Tibial nerve (tissue), 4 donors: ENCODE data around the gene FAM170B. TPM values are rescaled to one million over a fixed set of nuclear protein-coding genes. Genes with fewer than 3 reads are reported as not detected.

Experiments used
- DNase-seq, 2 donors: peaks; one replicate each; pipeline ENCODE4 v3.0.0-alpha.2; 2019; ENCODE audit warnings: low spot score in 2 of 2
- H3K27ac ChIP-seq, 4 donors: fragments of 200-600 bp; sonication (generic) in 3 of 4; one replicate each; pipeline ENCODE4 v1.5.1; 2017 to 2019; ENCODE audit warnings: mild to moderate bottlenecking in 1 of 4
- H3K27me3 ChIP-seq, 2 donors: fragments of 200-600 bp; sonication (generic) in 1 of 2; one replicate each; pipeline versions ENCODE4 v1.5.1 to v1.6.0; 2017 to 2019
- H3K36me3 ChIP-seq, 3 donors: fragments of 200-600 bp; sonication (generic); one replicate each; pipeline ENCODE4 v1.5.1; 2018 to 2019
- H3K4me1 ChIP-seq, 4 donors: fragments of 200-600 bp; sonication (generic) in 3 of 4; one replicate each; pipeline ENCODE4 v1.5.1; 2017 to 2019
- H3K4me3 ChIP-seq, 4 donors: fragments of 200-600 bp; sonication (generic) in 3 of 4; one replicate each; pipeline ENCODE4 v1.5.1; 2017 to 2019; ENCODE audit warnings: mild to moderate bottlenecking in 1 of 4, moderate library complexity in 1 of 4
- H3K9me3 ChIP-seq, 4 donors: fragments of 200-600 bp; sonication (generic) in 3 of 4; one replicate each; pipeline ENCODE4 v1.5.1; 2017 to 2019
- EP300 ChIP-seq, 2 donors: sonication (generic); formaldehyde crosslinking; IDR thresholded peaks; one replicate each; pipeline ENCODE4 v1.6.1; 2017; ENCODE audit warnings: antibody characterized with exemption in 2 of 2, mild to moderate bottlenecking in 1 of 2
- POLR2A ChIP-seq, 2 donors: fragments of 450-650 bp; IDR thresholded peaks; one replicate each; pipeline ENCODE4 v1.6.1; 2017; ENCODE audit warnings: antibody characterized with exemption in 2 of 2, mild to moderate bottlenecking in 2 of 2, moderate library complexity in 2 of 2
- WGBS, 2 donors: methylation state at CpG; one replicate each; pipeline ENCODE4 v1.1.5; 2018; 5-methylcytosine and 5-hydroxymethylcytosine counted together
- total RNA-seq, 4 donors: library from RNA; depleted of rRNA; stranded (reverse); fragments of >200 nt; gene quantifications; one replicate each; pipeline ENCODE4 v1.1.0, GENCODE V29; 2016
- TF ChIP-seq, protein P1 (sequence below), 5 experiments: fragments of 200-600 bp in 3 of 5; fragments of 450-650 bp in 2 of 5; sonication (generic) in 3 of 5; IDR thresholded peaks; one replicate each; pipeline ENCODE4 v1.5.1; 2016 to 2019; ENCODE audit warnings: antibody characterized with exemption in 5 of 5, mild to moderate bottlenecking in 3 of 5, moderate library complexity in 2 of 5

FAM170B gene
- total RNA-seq, 4 donors from 2014 or later: 0.63 TPM; not detected in 3

DNA sequence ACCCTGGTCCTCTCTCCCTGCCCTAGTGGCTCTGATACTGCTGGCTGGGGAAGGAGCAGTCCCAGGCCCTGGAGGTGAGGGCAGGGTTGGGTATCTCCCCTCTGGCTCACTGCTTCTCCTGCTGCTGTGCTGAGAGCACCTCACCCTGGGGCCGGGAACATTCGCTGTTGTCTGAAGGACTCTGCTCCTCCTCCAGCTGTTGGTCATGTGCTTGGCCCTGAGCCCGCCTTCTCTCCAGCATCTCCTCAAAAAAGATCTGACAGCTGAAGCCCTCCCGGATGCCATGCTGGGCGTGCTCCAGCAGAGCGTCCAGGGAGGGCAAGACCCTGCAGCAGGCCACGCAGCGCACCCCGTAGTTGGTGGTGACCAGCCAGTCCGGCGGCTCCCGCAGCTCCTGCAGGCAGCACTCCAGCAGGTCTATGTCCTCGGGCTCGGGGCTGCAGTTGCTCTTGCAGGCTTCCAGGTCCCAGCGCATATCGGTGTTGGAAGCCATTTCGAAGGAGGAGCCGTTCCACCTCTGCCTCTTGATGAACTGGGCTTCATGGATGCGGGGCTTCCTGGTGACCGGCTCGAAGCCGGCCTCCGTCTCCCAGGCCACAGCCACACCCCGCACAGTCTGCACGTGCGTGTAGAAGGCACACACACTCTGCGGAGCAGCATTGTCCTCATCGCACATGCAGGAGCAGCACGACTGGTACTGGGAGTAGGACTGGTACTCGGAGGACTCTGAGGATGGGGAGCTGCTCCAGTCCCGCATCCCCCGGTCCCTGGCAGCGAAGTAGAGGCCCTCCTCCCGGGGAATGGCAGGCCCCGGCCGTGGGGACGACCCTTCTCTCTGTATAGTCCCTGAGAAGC, 2.1 kb downstream of the FAM170B start:
- TF ChIP-seq EP300 (IDR thresholded peaks at IDR 0.05): no peak
- TF ChIP-seq POLR2A (IDR thresholded peaks at IDR 0.05): no peak
- TF ChIP-seq, protein P1, sequence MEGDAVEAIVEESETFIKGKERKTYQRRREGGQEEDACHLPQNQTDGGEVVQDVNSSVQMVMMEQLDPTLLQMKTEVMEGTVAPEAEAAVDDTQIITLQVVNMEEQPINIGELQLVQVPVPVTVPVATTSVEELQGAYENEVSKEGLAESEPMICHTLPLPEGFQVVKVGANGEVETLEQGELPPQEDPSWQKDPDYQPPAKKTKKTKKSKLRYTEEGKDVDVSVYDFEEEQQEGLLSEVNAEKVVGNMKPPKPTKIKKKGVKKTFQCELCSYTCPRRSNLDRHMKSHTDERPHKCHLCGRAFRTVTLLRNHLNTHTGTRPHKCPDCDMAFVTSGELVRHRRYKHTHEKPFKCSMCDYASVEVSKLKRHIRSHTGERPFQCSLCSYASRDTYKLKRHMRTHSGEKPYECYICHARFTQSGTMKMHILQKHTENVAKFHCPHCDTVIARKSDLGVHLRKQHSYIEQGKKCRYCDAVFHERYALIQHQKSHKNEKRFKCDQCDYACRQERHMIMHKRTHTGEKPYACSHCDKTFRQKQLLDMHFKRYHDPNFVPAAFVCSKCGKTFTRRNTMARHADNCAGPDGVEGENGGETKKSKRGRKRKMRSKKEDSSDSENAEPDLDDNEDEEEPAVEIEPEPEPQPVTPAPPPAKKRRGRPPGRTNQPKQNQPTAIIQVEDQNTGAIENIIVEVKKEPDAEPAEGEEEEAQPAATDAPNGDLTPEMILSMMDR (IDR thresholded peaks at IDR 0.05): no peak
- H3K27me3 ChIP-seq: no peaks in the 10 kb centered on the region
- peaks cover 0 to 4% (median 2%) of the 10 kb centered on the region in 4 donors for H3K4me1 ChIP-seq
- no peak overlapping the region for H3K27ac ChIP-seq
- H3K36me3 ChIP-seq: no peaks in the 10 kb centered on the region
- WGBS, 2 donors: 86 to 88% methylated on average over 25 to 37 of the region's 37 CpGs
- no peak for DNase-seq
- no peaks in the 10 kb centered on the region for H3K9me3 ChIP-seq
- no peak overlapping the region for H3K4me3 ChIP-seq

DNA sequence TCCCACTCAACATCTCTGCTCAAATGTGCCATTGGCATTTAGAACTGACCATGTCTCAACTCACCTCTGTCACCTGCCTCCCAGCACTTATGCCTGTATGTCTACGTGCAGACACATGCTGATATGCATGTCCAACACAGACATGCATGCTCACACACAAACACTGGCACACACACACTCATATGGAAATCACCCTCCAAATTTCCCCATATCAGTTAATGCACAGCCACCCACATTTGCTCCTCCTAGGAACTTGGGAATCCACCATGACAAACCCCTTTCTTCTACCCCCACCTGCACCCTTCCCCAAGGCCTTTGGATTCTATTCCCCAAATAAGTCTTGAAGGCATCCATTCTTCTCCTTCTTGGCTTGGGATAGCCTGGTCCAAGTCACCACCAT, 4.4 kb downstream of the FAM170B start:
- WGBS, 2 donors: 94 to 100% methylated on average over 1 of the region's 1 CpG
- TF ChIP-seq EP300 (IDR thresholded peaks at IDR 0.05): no peak
- TF ChIP-seq POLR2A (IDR thresholded peaks at IDR 0.05): no peak
- TF ChIP-seq, protein P1 (IDR thresholded peaks at IDR 0.05): no peak
- no peak for DNase-seq
- Histone ChIP-seq H3K27ac (no peak overlapping the region), H3K4me3 (no peak overlapping the region), H3K36me3 (no peaks in the 10 kb centered on the region), H3K9me3 (no peaks in the 10 kb centered on the region), H3K4me1 (no peaks in the 10 kb centered on the region), H3K27me3 (no peaks in the 10 kb centered on the region)

DNA sequence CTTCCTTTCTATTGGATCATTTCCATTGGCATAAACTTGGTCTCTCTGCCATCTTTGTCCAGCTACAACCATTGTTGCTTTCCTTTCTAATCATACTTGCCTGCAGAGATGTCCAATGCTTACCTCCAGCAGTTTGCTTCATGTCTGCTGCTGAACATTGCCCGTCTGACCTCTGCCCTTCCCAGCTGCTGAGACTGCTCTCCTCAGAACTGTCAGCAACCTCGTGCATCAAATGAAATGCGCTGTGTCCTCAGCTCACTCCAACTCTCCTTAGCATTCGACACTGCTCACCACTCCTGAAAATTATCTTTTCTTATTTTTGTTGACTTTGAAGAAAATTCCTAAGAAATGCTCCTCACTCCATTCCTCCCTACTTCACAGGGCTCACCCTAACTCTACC, 5.0 kb downstream of the FAM170B start:
- Histone ChIP-seq H3K4me1 (no peaks in the 10 kb centered on the region), H3K27me3 (no peaks in the 10 kb centered on the region), H3K36me3 (no peaks in the 10 kb centered on the region), H3K4me3 (no peak overlapping the region), H3K9me3 (no peaks in the 10 kb centered on the region), H3K27ac (no peak overlapping the region)
- TF ChIP-seq, protein P1 (IDR thresholded peaks at IDR 0.05): no peak
- no peak for TF ChIP-seq EP300 (IDR thresholded peaks at IDR 0.05)
- TF ChIP-seq POLR2A (IDR thresholded peaks at IDR 0.05): no peak
- no peak for DNase-seq
- 85 to 88% methylated on average over 4 of the region's 4 CpGs for WGBS, 2 donors

DNA sequence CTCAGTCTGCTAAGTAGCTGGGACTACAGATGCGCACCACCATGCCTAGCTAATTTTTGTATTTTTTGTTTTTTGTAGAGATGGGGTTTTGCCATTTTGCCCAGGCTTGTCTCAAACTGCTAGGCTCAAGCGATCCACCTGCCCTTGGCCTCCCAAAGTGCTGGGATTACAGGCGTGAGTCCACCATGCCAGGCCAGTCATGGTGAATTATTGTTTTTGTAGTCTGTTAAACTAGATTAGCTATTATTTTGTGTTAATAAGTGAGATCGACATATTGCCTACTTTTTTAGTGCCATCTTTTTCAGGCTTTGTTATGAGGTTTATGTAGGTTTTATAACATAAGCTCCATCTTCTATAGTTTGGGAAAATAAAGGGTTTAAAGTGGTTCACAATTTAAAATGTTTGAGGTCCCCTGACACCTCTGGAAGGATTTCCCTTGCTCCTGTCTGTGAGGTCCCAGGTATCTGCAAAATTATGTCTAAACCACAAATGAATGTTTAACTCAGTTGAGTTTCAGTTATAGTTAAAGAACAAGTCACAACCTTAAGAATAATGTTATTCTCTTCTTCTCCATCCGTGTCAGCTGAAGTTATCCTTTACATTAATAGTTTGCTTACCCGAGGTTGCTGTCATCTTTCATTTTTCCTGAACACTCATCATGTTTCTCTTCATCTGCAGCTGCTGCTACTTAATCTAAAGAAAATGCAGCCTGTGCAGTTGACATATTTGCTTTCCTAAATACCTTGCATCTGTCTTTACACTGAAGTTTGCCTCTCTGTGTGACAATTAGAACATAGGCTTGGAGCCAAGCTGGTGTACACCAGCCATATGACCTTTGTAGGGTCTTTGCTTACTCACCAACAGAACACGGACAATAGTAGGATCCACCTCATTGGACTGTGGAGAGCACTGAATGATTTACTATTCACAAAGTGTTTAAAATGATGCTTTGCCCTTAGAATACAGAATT, 9.6 kb downstream of the FAM170B start:
- no peak for DNase-seq

More for the DNA sequence above, 9.6 kb downstream of the FAM170B start:
- H3K9me3 ChIP-seq: no peaks in the 10 kb centered on the region
- TF ChIP-seq POLR2A (IDR thresholded peaks at IDR 0.05): no peak
- TF ChIP-seq EP300 (IDR thresholded peaks at IDR 0.05): no peak
- TF ChIP-seq, protein P1 (IDR thresholded peaks at IDR 0.05): no peak
- 79 to 89% methylated on average over 7 of the region's 7 CpGs for WGBS, 2 donors
- H3K27ac ChIP-seq: no peak overlapping the region
- no peaks in the 10 kb centered on the region for H3K36me3 ChIP-seq
- H3K4me3 ChIP-seq: no peak overlapping the region
- H3K4me1 ChIP-seq: no peaks in the 10 kb centered on the region
- no peaks in the 10 kb centered on the region for H3K27me3 ChIP-seq
